Mesodermal cell (in vitro differentiated cells): Measurements from ENCODE around the gene HOXD9.

ENCODE experiments used
- H3K27ac ChIP-seq: 2 replicates; pipeline ENCODE4 v1.7.0; 2013; ENCODE audit warnings: mild to moderate bottlenecking, low read depth, low read length, moderate library complexity; ENCODE audit not compliant: severe bottlenecking
- H3K36me3 ChIP-seq: 2 replicates; pipeline ENCODE4 v1.7.1; 2013; ENCODE audit warnings: mild to moderate bottlenecking, low read length, moderate library complexity; ENCODE audit not compliant: control insufficient read depth, insufficient read depth
- H3K4me1 ChIP-seq: one replicate; pipeline ENCODE4 v1.7.1; 2013; ENCODE audit warnings: mild to moderate bottlenecking, low read length; ENCODE audit not compliant: insufficient read depth, control insufficient read depth, poor library complexity, severe bottlenecking
- H3K4me3 ChIP-seq: 2 replicates; pipeline ENCODE4 v1.7.0; 2013; ENCODE audit warnings: low read length, control low read depth, mild to moderate bottlenecking; ENCODE audit not compliant: insufficient read depth, poor library complexity, severe bottlenecking; ENCODE audit errors: extremely low read depth
- H3K9me3 ChIP-seq: 2 replicates; pipeline ENCODE4 v1.7.1; 2013; ENCODE audit warnings: mild to moderate bottlenecking, low read length, moderate library complexity; ENCODE audit not compliant: control insufficient read depth
- WGBS, 2 experiments: methylation state at CpG; one replicate each; pipeline ENCODE4 v1.1.5; 2013; ENCODE audit warnings: missing lambda C conversion rate in 2 of 2; ENCODE audit not compliant: insufficient coverage in 2 of 2; 5-methylcytosine and 5-hydroxymethylcytosine counted together

The HOXD9 gene

GRCh38 chr2:176093898-176094249, 28.6 kb upstream of the HOXD9 start:
- no peaks in the 10 kb centered on the region for H3K9me3 ChIP-seq
- no peak overlapping the region for H3K4me3 ChIP-seq
- whole genome bisulfite sequencing, 2 experiments: 5 to 17% methylated on average over 1 to 2 of the region's 8 CpGs
- no peaks in the 10 kb centered on the region for H3K4me1 ChIP-seq
- H3K27ac ChIP-seq: no peak overlapping the region
- H3K36me3 ChIP-seq: no peaks in the 10 kb centered on the region

- 3 to 4% methylated on average over 6 to 7 of the region's 12 CpGs for WGBS, 2 experiments
- Histone ChIP-seq H3K4me3 (no peak overlapping the region), H3K36me3 (no peaks in the 10 kb centered on the region), H3K4me1 (no peaks in the 10 kb centered on the region), H3K9me3 (no peaks in the 10 kb centered on the region), H3K27ac (no peak overlapping the region)
Measured at GRCh38 chr2:176094349-176094748, 28.2 kb upstream of the HOXD9 start.

- Histone ChIP-seq H3K4me1 (no peaks in the 10 kb centered on the region), H3K27ac (no peak overlapping the region), H3K4me3 (no peak overlapping the region), H3K9me3 (no peaks in the 10 kb centered on the region), H3K36me3 (no peaks in the 10 kb centered on the region)
- 14 to 17% methylated on average over 2 to 5 of the region's 5 CpGs for WGBS, 2 experiments
Measured at GRCh38 chr2:176095421-176095820, 27.1 kb upstream of the HOXD9 start.

- H3K9me3 ChIP-seq: no peaks in the 10 kb centered on the region
- WGBS, 2 experiments: 0 to 4% methylated on average over 7 to 14 of the region's 16 CpGs
- no peaks in the 10 kb centered on the region for H3K36me3 ChIP-seq
- no peak overlapping the region for H3K4me3 ChIP-seq
- H3K4me1 ChIP-seq: no peaks in the 10 kb centered on the region
- H3K27ac ChIP-seq: no peak overlapping the region
Measured at GRCh38 chr2:176096243-176096985, 26.1 kb upstream of the HOXD9 start.

GRCh38 chr2:176096986-176097819, 25.3 kb upstream of the HOXD9 start:
- Histone ChIP-seq H3K4me1 (no peaks in the 10 kb centered on the region), H3K27ac (no peak overlapping the region), H3K9me3 (no peaks in the 10 kb centered on the region), H3K36me3 (no peaks in the 10 kb centered on the region), H3K4me3 (peak overlapping the region; percentile 20)
- WGBS, 2 experiments: 0% methylated on average over 33 to 40 of the region's 45 CpGs

DNA sequence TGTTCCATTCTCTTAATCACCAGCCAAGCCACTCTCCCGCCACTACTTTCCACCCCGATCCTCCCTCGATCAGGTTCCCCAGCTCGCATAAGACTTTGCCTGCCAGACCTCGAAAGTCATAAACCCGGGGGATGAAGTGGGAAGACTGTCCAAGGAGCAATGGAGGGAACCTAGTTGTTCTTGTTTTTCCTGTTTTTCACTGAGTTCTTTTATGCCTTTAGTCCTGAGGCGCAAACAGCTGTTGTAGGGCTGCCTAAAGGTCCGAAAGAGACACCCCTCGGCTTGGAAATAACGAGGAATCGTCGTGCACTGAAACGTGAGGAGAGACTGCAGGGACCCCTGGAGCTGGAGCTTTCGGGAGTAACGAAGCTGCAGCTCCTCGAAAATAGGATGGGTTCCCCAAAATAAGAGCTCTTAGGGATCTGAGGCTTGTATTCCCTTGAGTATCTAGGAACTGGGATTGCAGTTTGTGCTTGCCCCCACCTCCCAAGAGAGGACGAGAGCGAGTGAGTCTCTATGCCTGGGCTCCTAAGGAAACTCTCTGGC, 24.6 kb upstream of the HOXD9 start:
- H3K4me3 ChIP-seq: no peak overlapping the region
- no peaks in the 10 kb centered on the region for H3K36me3 ChIP-seq
- no peak overlapping the region for H3K27ac ChIP-seq
- 0 to 2% methylated on average over 11 to 12 of the region's 18 CpGs for WGBS, 2 experiments
- no peaks in the 10 kb centered on the region for H3K9me3 ChIP-seq
- H3K4me1 ChIP-seq: no peaks in the 10 kb centered on the region

GRCh38 chr2:176098366-176099158, 24.0 kb upstream of the HOXD9 start:
- H3K9me3 ChIP-seq: no peaks in the 10 kb centered on the region
- no peak overlapping the region for H3K27ac ChIP-seq
- no peak overlapping the region for H3K4me3 ChIP-seq
- WGBS, 2 experiments: 1% methylated on average over 24 to 25 of the region's 35 CpGs
- no peaks in the 10 kb centered on the region for H3K4me1 ChIP-seq
- no peaks in the 10 kb centered on the region for H3K36me3 ChIP-seq

DNA sequence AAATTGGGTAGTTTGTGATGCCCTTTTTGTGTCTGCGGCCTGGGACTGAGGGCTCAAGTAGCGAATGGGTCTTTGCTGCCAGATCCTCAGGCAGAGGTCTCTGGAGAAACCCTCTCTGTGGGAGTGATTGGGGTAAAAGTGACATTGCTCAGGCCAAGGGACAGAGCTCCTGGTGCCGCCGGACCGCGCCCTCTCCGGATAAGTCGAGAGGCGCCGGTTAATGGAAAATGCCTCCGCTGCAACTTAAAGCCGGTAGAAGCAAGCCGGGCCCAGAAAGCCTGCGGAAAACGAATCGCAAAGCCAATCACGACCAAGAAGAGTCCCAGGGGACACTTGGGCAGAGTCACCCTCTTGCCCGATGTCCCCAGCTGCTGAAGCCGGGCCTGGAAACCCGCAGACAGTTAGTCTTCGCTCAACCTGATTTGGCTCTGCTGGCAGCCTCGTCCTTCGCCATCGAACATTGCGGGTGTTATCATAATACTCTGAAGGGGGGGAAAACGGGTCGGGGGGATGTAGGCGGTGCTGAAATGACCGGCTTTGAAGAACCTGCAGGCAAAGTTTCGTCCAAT, 23.3 kb upstream of the HOXD9 start:
- Histone ChIP-seq H3K36me3 (no peaks in the 10 kb centered on the region), H3K27ac (no peak overlapping the region), H3K9me3 (no peaks in the 10 kb centered on the region), H3K4me3 (no peak overlapping the region), H3K4me1 (no peaks in the 10 kb centered on the region)
- WGBS, 2 experiments: 2 to 3% methylated on average over 26 to 30 of the region's 30 CpGs

- WGBS, 2 experiments: 1 to 2% methylated on average over 46 to 63 of the region's 70 CpGs
- no peaks in the 10 kb centered on the region for H3K4me1 ChIP-seq
- H3K4me3 ChIP-seq: no peak within 1 kb of the TSS
- no peak within 1 kb of the TSS for H3K27ac ChIP-seq
- no peaks in the 10 kb centered on the region for H3K36me3 ChIP-seq
- H3K9me3 ChIP-seq: no peaks in the 10 kb centered on the region
Measured at GRCh38 chr2:176099728-176100546, 22.6 kb upstream of the HOXD9 start, which contains the start of gene HOXD12. Gene HOXD12 (plus strand): TSS chr2:176099795. CDS start chr2:176099802, 7 bp downstream.
